ENCODE measurements around the gene ERGIC1.

- TF ChIP-seq CTCF (IDR thresholded peaks at IDR 0.05 in 4 of 5, conservative IDR thresholded peaks at IDR 0.05 in 1 of 5): no peak
- TF ChIP-seq POLR2A (IDR thresholded peaks at IDR 0.05): no peak
These were observed 43.6 kb downstream of the ERGIC1 start for GRCh38 chr5:172877466-172878260.
